ENCODE results near the gene PEX11B.

PEX11B gene

DNA sequence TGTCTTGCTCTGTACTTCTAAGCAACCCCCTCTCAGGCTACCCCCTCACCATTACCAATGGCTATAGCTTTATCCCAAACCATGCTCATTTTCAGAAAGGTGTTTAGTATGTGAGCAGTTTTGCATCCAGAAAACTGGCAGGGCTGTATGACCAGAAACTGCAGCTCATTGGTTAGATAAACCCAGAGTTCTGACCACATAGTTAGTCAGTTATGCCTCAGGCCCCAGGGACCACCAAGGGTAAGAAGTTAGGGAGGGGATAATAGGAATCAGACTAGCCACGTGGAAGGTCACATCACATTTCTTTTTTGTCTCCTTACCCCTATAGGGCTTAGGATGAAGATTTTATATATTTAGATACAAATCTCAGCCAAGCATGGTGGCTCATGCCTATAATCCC, 9.9 kb downstream of the PEX11B start:
- in situ Hi-C loops (cut with MboI; ENCODE audit: low pct_unique_long_range_greater_than_20kb, low sequenced_read_pairs, unreplicated experiment): no loop called here
- DNase-seq (ENCODE audit: low spot score): no peak
- TF ChIP-seq, protein P1, sequence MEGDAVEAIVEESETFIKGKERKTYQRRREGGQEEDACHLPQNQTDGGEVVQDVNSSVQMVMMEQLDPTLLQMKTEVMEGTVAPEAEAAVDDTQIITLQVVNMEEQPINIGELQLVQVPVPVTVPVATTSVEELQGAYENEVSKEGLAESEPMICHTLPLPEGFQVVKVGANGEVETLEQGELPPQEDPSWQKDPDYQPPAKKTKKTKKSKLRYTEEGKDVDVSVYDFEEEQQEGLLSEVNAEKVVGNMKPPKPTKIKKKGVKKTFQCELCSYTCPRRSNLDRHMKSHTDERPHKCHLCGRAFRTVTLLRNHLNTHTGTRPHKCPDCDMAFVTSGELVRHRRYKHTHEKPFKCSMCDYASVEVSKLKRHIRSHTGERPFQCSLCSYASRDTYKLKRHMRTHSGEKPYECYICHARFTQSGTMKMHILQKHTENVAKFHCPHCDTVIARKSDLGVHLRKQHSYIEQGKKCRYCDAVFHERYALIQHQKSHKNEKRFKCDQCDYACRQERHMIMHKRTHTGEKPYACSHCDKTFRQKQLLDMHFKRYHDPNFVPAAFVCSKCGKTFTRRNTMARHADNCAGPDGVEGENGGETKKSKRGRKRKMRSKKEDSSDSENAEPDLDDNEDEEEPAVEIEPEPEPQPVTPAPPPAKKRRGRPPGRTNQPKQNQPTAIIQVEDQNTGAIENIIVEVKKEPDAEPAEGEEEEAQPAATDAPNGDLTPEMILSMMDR (IDR thresholded peaks at IDR 0.05; ENCODE audit: extremely low read depth, insufficient read depth, missing control alignments): no peak

DNA sequence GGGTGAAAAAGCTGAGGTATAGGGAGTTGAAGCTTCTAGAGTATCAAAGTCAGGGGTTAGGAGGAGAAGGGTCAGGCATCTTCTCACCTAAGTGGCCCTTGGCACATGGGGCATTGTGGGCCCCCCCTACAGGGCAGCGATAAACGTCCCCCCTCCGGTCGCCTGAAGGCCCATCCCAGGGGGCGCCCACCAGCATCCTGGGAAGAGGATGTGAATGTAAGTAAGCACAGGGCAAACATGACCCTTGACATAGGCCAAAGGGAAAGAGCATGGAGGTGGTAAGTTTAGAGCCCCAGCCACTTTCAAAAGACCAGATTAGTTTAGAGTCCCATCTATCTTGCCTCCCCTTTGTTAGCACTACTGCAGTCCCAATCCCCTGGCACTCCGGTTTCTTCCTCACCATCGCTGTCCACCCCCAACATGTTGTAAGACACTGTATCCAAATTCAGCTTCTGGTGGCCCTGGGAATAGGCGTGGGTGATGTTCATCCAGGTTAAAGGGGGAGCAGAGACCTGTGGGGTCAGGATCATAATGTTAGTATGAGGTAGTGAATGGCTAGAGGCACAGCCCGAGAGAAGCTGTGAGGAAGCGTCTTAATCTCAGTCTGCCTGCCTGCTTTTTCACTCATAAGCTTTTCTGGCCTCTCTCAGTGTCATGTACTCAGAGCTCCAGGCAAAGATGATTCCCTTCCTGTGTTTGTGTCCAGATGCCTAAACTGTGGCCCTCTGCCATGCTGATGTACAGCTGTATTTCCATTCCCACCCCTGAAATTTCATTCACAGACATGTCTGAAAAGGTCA, 11.4 kb downstream of the PEX11B start:
- TF ChIP-seq, protein P1 (IDR thresholded peaks at IDR 0.05; ENCODE audit: extremely low read depth, insufficient read depth, missing control alignments): no peak
- in situ Hi-C loops (cut with MboI; ENCODE audit: low pct_unique_long_range_greater_than_20kb, low sequenced_read_pairs, unreplicated experiment): no loop called here
- no peak for DNase-seq (ENCODE audit: low spot score)

DNA sequence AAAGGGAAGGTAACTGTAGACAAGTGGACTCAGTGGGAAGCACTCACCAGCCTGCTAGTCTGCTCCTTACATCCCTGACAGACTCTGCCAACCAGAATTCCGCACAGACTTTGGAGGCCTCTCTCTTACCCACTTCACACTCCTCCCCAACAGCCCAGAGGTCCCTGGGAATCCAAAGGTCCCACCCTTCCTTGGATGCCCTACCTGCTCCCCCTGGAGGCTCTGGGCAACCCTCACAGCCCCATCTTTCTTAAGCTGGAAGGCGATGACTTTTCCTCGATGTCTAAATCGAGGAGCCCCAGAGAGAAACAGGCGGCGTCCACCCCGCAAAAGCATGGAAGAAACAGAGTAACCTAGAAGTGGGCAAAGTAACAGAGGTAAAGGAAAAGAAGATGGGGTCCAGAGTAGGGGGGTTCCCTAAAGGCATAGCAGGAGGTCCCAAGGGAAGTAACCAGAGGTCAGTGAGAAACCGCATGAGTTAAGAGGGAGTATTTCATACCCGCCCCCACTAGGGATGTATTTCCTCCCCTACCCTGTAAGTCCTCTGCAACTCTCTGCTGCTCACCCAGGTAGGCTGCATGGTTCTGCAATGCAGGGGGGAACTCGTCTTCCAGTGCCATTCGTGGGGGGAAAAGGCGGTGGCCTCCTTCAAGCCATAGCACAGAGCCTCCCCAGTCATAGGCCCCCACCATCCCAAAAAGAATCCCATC, 17.1 kb downstream of the PEX11B start:
- DNase-seq (ENCODE audit: low spot score): no peak
- TF ChIP-seq, protein P1 (IDR thresholded peaks at IDR 0.05; ENCODE audit: extremely low read depth, insufficient read depth, missing control alignments): no peak
- in situ Hi-C loops (cut with MboI; ENCODE audit: low pct_unique_long_range_greater_than_20kb, low sequenced_read_pairs, unreplicated experiment): no loop called here

DNA sequence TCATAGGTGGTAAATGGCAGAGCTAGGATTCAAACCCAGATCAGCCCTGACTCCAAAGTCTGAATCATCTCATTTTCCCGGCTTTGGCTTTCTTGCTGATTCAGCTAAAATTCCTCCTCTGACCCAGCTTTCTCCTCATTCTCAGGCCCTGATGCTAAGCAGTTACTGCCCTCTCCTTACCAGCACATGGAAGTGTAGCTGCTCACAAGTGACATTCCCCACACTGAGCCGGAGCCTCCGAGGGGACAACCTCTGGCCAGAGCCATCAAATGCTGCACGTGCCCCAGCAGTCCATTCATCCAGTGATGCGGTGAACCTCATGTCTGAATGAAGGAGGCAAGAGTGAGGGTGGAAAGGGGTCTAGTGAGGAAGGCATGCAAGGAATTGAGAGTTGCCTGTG, 19.8 kb downstream of the PEX11B start:
- in situ Hi-C loops (cut with MboI; ENCODE audit: low pct_unique_long_range_greater_than_20kb, low sequenced_read_pairs, unreplicated experiment): loop anchor here (25.0 kb wide), 1 partner anchor 114 kb away; the partner anchor contains the start of gene HJV
- DNase-seq (ENCODE audit: low spot score): no peak
- TF ChIP-seq, protein P1 (IDR thresholded peaks at IDR 0.05; ENCODE audit: extremely low read depth, insufficient read depth, missing control alignments): no peak

DNA sequence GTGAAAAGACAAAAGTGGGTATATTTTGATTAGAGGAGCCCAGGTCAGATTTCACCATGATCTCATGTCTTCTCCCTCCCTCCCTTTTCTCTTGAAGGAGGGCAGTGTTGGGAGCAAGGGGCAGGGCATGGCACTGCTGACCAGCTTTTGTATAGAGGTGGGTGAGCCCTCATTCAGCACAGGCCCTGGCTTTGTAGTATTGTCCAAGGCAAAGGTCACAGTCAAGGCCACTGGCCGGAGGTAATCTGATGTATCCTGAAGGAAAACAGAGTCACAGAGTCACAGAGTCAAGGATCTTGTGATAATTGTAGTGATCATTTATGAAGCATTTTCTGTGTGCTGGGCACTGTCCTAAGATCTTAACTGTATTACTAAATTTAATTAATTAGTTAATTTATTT, 20.5 kb downstream of the PEX11B start:
- TF ChIP-seq, protein P1 (IDR thresholded peaks at IDR 0.05; ENCODE audit: extremely low read depth, insufficient read depth, missing control alignments): no peak
- in situ Hi-C loops (cut with MboI; ENCODE audit: low pct_unique_long_range_greater_than_20kb, low sequenced_read_pairs, unreplicated experiment): loop anchor here (25.0 kb wide), 1 partner anchor 114 kb away; the partner anchor contains the start of gene HJV

DNA sequence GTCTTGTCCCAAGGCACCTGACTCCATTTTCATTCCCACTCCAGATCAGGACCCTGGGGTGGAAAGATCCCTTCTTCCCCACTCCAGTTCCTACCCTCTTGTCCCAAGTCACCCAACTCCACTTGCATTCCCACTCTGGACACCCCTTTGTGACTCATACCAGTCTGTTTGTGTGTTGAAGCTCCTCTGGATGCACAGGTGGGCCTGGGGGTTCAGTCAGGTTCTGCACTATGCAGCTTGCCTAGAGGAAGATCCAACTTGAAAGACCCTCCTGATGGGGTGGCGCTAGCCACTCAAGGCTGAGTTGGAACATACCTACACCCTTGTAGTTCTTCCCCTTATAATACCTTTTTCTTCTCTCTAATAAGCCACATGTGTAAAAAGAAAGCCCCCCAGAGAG, 23.0 kb downstream of the PEX11B start:
- no peak for DNase-seq (ENCODE audit: low spot score)
- in situ Hi-C loops (cut with MboI; ENCODE audit: low pct_unique_long_range_greater_than_20kb, low sequenced_read_pairs, unreplicated experiment): loop anchor here (25.0 kb wide), 1 partner anchor 117 kb away; the partner anchor contains the start of gene HJV

More for the DNA sequence above, 20.5 kb downstream of the PEX11B start:
- no peak for DNase-seq (ENCODE audit: low spot score)

More for the DNA sequence above, 23.0 kb downstream of the PEX11B start:
- TF ChIP-seq, protein P1 (IDR thresholded peaks at IDR 0.05; ENCODE audit: extremely low read depth, insufficient read depth, missing control alignments): no peak
